ENCODE data around the gene CEP170B. TPM values are rescaled to one million over a fixed set of nuclear protein-coding genes. Genes with fewer than 3 reads are reported as not detected.

The CEP170B gene
- total and polyA plus RNA-seq, 2 of the 8 experiments (the other 6 are each of a cell fraction or from before 2014, with no cell fraction given): 9.1 to 33.8 TPM

- no peak overlapping the region for H3K18ac ChIP-seq (ENCODE audit: extremely low read depth, low read length)
- H4K8ac ChIP-seq (ENCODE audit: extremely low read depth, insufficient read depth, low read length): no peak overlapping the region
- no peak overlapping the region for H3K4me3 ChIP-seq (ENCODE audit: extremely low read depth in 1 of 4, insufficient read depth in 2 of 4, low read depth in 3 of 4, low read length in 4 of 4)
- no peak overlapping the region for H3K4me2 ChIP-seq (ENCODE audit: insufficient read depth in 1 of 2, low read depth in 2 of 2, low read length in 2 of 2)
- no peak overlapping the region for H3K9ac ChIP-seq (replicated peaks in 1 of 4; ENCODE audit: extremely low read depth in 1 of 4, low read depth in 3 of 4, low read length in 3 of 4)
- no peak overlapping the region for H2AK5ac ChIP-seq (ENCODE audit: low read depth, low read length)
- H3K79me2 ChIP-seq (ENCODE audit: control insufficient read depth in 1 of 2, insufficient read depth in 2 of 2, low read length in 2 of 2): no peaks in the 10 kb centered on the region
- no peak for FAIRE-seq
- ChIA-PET POLR2A (ENCODE audit: partially characterized antibody) (interaction anchor here (1.2 to 2.1 kb wide), 4 partner anchors 9 to 117 kb away, joined by 3 to 8 read pairs (median 5); no protein-coding TSS in a partner anchor), CTCF (ENCODE audit: partially characterized antibody) (interaction anchor here (0.6 to 4.1 kb wide), 42 partner anchors 9 to 447 kb away, joined by 3 to 26 read pairs (median 4); partner anchors contain the start of gene PLD4)
- H4K20me1 ChIP-seq (replicated peaks in 1 of 2; ENCODE audit: control insufficient read depth in 1 of 2, insufficient read depth in 2 of 2, low read length in 2 of 2): peaks cover 1 to 3% of the 10 kb centered on the region in 2 experiments
- H2BK15ac ChIP-seq (ENCODE audit: low read length): no peak overlapping the region
- H3K4me1 ChIP-seq (replicated peaks in 1 of 4; ENCODE audit: control insufficient read depth in 3 of 4, insufficient read depth in 4 of 4, low read length in 3 of 4): peaks cover 0 to 3% (median 0%) of the 10 kb centered on the region in 4 experiments; a peak in 1 of 7 replicates
- H3K36me3 ChIP-seq (ENCODE audit: control insufficient read depth in 2 of 4, insufficient read depth in 4 of 4, low read length in 3 of 4): no peaks in the 10 kb centered on the region; a peak in 1 of 8 replicates
- no peak overlapping the region for H2BK20ac ChIP-seq (ENCODE audit: low read length)
- no peak overlapping the region for H2BK120ac ChIP-seq (replicated peaks; ENCODE audit: low read depth, low read length)
- H2BK5ac ChIP-seq (ENCODE audit: low read depth, low read length): no peak overlapping the region
- H3K4ac ChIP-seq (replicated peaks; ENCODE audit: insufficient read length, low read depth, low read length): no peak overlapping the region
- H3K23me2 ChIP-seq (ENCODE audit: low read depth, low read length): peaks cover 1% of the 10 kb centered on the region; the same call in 1 of the 2 replicates
- no peaks in the 10 kb centered on the region for H3K27me3 ChIP-seq (replicated peaks in 1 of 4; ENCODE audit: control insufficient read depth in 3 of 4, extremely low read depth in 1 of 4, insufficient read depth in 3 of 4, low read length in 3 of 4)
- H3K23ac ChIP-seq (ENCODE audit: insufficient read length): no peak overlapping the region
- no peak overlapping the region for H3K14ac ChIP-seq (ENCODE audit: insufficient read length)
- no peak overlapping the region for H2AFZ ChIP-seq (ENCODE audit: low read length)
- peak in 1 of 2 experiments; percentile 46 for DNase-seq (ENCODE audit: low read depth in 1 of 2, low spot score in 2 of 2)
- H4K91ac ChIP-seq (replicated peaks; ENCODE audit: insufficient read length, low read length): no peak overlapping the region
- no peak overlapping the region for H4K5ac ChIP-seq (ENCODE audit: insufficient read length, low read depth, low read length)
- H3K27ac ChIP-seq (ENCODE audit: low read depth, low read length): no peak overlapping the region
- no peaks in the 10 kb centered on the region for H3K9me3 ChIP-seq (ENCODE audit: insufficient read depth in 2 of 2, low read depth in 1 of 2, low read length in 1 of 2)
- no peak overlapping the region for H2BK12ac ChIP-seq (ENCODE audit: low read depth, low read length)
- 90% methylated on average over 29 of the region's 34 CpGs; no CpG with 5 or more reads in 1 of the 2 experiments for WGBS, 2 experiments (ENCODE audit: extremely low coverage in 1 of 2, insufficient coverage in 1 of 2, insufficient read length in 1 of 2, insufficient replicate concordance in 2 of 2, low coverage in 1 of 2, low lambda C conversion rate in 2 of 2, missing lambda C conversion rate in 1 of 2)
- H3K79me1 ChIP-seq (ENCODE audit: low read depth, low read length): no peaks in the 10 kb centered on the region
- no peak overlapping the region for H3K56ac ChIP-seq (replicated peaks; ENCODE audit: insufficient read length, low read depth, low read length)
- TF ChIP-seq HDAC2 (IDR thresholded peaks at IDR 0.05; ENCODE audit: borderline replicate concordance in 1 of 2, low read depth in 2 of 2, low read length in 2 of 2): no peak
- no peak for TF ChIP-seq RXRA (IDR thresholded peaks at IDR 0.05; ENCODE audit: insufficient read depth, low read depth, low read length)
- no peak for TF ChIP-seq KDM5A (IDR thresholded peaks at IDR 0.05; ENCODE audit: low read length)
- TF ChIP-seq TAF1 (IDR thresholded peaks at IDR 0.05; ENCODE audit: low read depth, low read length): no peak
- TF ChIP-seq SP2 (IDR thresholded peaks at IDR 0.05; ENCODE audit: low read length): no peak
- no peak for TF ChIP-seq EZH2 (IDR thresholded peaks at IDR 0.05; ENCODE audit: low read depth, low read length, severe bottlenecking)
- TF ChIP-seq SUZ12 (IDR thresholded peaks at IDR 0.05; ENCODE audit: low read length): no peak
- no peak for TF ChIP-seq POLR2A (IDR thresholded peaks at IDR 0.05; ENCODE audit: control extremely low read depth in 1 of 2, low read depth in 2 of 2, low read length in 2 of 2)
- no peak for TF ChIP-seq CHD1 (IDR thresholded peaks at IDR 0.05; ENCODE audit: low read depth, low read length)
- TF ChIP-seq ZNF274 (IDR thresholded peaks at IDR 0.05; ENCODE audit: borderline replicate concordance, extremely low read depth, low read length): no peak
- no peak for TF ChIP-seq SIX5 (IDR thresholded peaks at IDR 0.05; ENCODE audit: low read depth, low read length)
These were observed 31.0 kb downstream of the CEP170B start for GRCh38 chr14:104895786-104896661.

Measured in H1 (cell line).